Natural killer cell (primary cell): ENCODE data around the gene RAB3IL1. TPM values are rescaled to one million over a fixed set of nuclear protein-coding genes. Genes with fewer than 3 reads are reported as not detected.

Experiments used
- ATAC-seq, 3 donors: fragments of 150-1000 bp in 2 of 3; fragments of 200-7000 bp in 1 of 3; cut with Tn5 transposase; 1 replicate in 1 of 3; 2 replicates in 2 of 3; pipeline ENCODE4 v1.10.0; 2021; ENCODE audit warnings: mild to moderate bottlenecking in 2 of 3, moderate library complexity in 2 of 3
- DNase-seq, 2 donors: peaks; one replicate each; pipeline versions ENCODE4 v3.0.0 to v3.0.0-alpha.2; 2013 to 2021; ENCODE audit warnings: mixed read lengths in 1 of 2
- H3K27ac ChIP-seq: one replicate; pipeline ENCODE4 v1.5.1; 2013; ENCODE audit warnings: mild to moderate bottlenecking, low read length
- H3K27me3 ChIP-seq: one replicate; pipeline ENCODE4 v1.6.1; 2013; ENCODE audit warnings: low read length; ENCODE audit not compliant: control insufficient read depth, insufficient read depth
- H3K36me3 ChIP-seq: one replicate; pipeline ENCODE4 v1.6.1; 2013; ENCODE audit warnings: low read length; ENCODE audit not compliant: control insufficient read depth, insufficient read depth
- H3K4me1 ChIP-seq: one replicate; pipeline ENCODE4 v1.6.1; 2013; ENCODE audit warnings: low read length; ENCODE audit not compliant: control insufficient read depth, insufficient read depth
- H3K4me3 ChIP-seq: one replicate; pipeline ENCODE4 v1.5.1; 2013; ENCODE audit warnings: low read length
- H3K9me3 ChIP-seq: one replicate; pipeline ENCODE4 v1.6.1; 2013; ENCODE audit warnings: low read length; ENCODE audit not compliant: control insufficient read depth, insufficient read depth
- H3K27ac Mint-ChIP-seq, 2 donors: one replicate each; pipeline ENCODE4 v1.8.0; 2022; ENCODE audit warnings: mild to moderate bottlenecking in 2 of 2, mixed read lengths in 2 of 2, moderate library complexity in 1 of 2
- H3K27me3 Mint-ChIP-seq, 2 donors: one replicate each; pipeline ENCODE4 v1.8.0; 2022; ENCODE audit warnings: low read depth in 2 of 2, mixed read lengths in 2 of 2
- H3K36me3 Mint-ChIP-seq: one replicate; pipeline ENCODE4 v1.8.0; 2022; ENCODE audit warnings: mixed read lengths
- H3K4me1 Mint-ChIP-seq, 2 donors: one replicate each; pipeline ENCODE4 v1.8.0; 2022; ENCODE audit warnings: mixed read lengths in 2 of 2
- H3K4me3 Mint-ChIP-seq: one replicate; pipeline ENCODE4 v1.8.0; 2022; ENCODE audit warnings: mild to moderate bottlenecking, moderate library complexity, mixed read lengths
- H3K9me3 Mint-ChIP-seq, 2 donors: one replicate each; pipeline ENCODE4 v1.8.0; 2022; ENCODE audit warnings: mixed read lengths in 2 of 2
- CTCF ChIP-seq: fragments of 200-600 bp; IDR thresholded peaks from one replicate; pipeline ENCODE4 v1.8.0; 2022; ENCODE audit warnings: antibody characterized with exemption
- WGBS: methylation state at CpG from one replicate; pipeline ENCODE4 v1.1.7; 2013; ENCODE audit warnings: missing lambda C conversion rate; ENCODE audit not compliant: insufficient coverage; 5-methylcytosine and 5-hydroxymethylcytosine counted together
- intact Hi-C: fragments of 100-400 bp; cut with micrococcal nuclease; formaldehyde crosslinking; loops from one replicate; pipeline ENCODE4 v1.14.2; 2022
- total RNA-seq, 4 donors: library from RNA; stranded (reverse); fragments of 120-200 nt in 1 of 4; gene quantifications; one replicate each; pipeline versions ENCODE4 v1.2.3 to v1.2.4, GENCODE V29; 2013 to 2022

Gene RAB3IL1
- total RNA-seq, 3 donors from 2014 or later (not counting 1 experiment from before 2014, with no cell fraction given): not detected

GRCh38 chr11:61918938-61919704 is 1.8 kb upstream of the RAB3IL1 start:
- H3K27ac ChIP-seq: no peak overlapping the region
- H3K36me3 ChIP-seq: no peaks in the 10 kb centered on the region
- intact Hi-C loops: no loop called here
- H3K4me3 Mint-ChIP-seq: no peak overlapping the region
- H3K27me3 Mint-ChIP-seq: peaks cover 39 to 52% of the 10 kb centered on the region in 2 donors
- TF ChIP-seq CTCF: no peak
- H3K4me3 ChIP-seq: no peak overlapping the region
- peaks cover 5 to 9% of the 10 kb centered on the region in 2 donors for H3K4me1 Mint-ChIP-seq
- 91% methylated on average over 6 of the region's 6 CpGs for WGBS
- H3K36me3 Mint-ChIP-seq: no peaks in the 10 kb centered on the region
- H3K4me1 ChIP-seq: peaks cover 13% of the 10 kb centered on the region
- no peaks in the 10 kb centered on the region for H3K9me3 ChIP-seq
- no peak overlapping the region for H3K27ac Mint-ChIP-seq
- no peaks in the 10 kb centered on the region for H3K9me3 Mint-ChIP-seq
- peaks cover 16% of the 10 kb centered on the region for H3K27me3 ChIP-seq
- DNase-seq (no peak), ATAC-seq (no peak)

- DNase-seq (peak in 1 of 2 donors; percentile 2), ATAC-seq (no peak)
- Mint-ChIP-seq H3K4me3 (peak overlapping the region; percentile 58), H3K9me3 (no peaks in the 10 kb centered on the region), H3K4me1 (peaks cover 5 to 9% of the 10 kb centered on the region in 2 donors), H3K36me3 (no peaks in the 10 kb centered on the region), H3K27ac (no peak overlapping the region), H3K27me3 (peaks cover 38 to 52% of the 10 kb centered on the region in 2 donors)
- Histone ChIP-seq H3K4me1 (peaks cover 13% of the 10 kb centered on the region), H3K9me3 (no peaks in the 10 kb centered on the region), H3K27me3 (peaks cover 16% of the 10 kb centered on the region), H3K27ac (no peak overlapping the region), H3K4me3 (no peak overlapping the region), H3K36me3 (no peaks in the 10 kb centered on the region)
- no peak for TF ChIP-seq CTCF
- 86% methylated on average over 14 of the region's 14 CpGs for whole genome bisulfite sequencing
- intact Hi-C loops: no loop called here
Observed at GRCh38 chr11:61918251-61918937, 1.0 kb upstream of the RAB3IL1 start.

- Histone ChIP-seq H3K36me3 (no peaks in the 10 kb centered on the region), H3K9me3 (no peaks in the 10 kb centered on the region), H3K4me3 (no peak overlapping the region), H3K27ac (no peak overlapping the region), H3K27me3 (peaks cover 16% of the 10 kb centered on the region), H3K4me1 (peaks cover 12% of the 10 kb centered on the region)
- DNase-seq: peak in 1 of 2 donors; percentile 12
- Mint-ChIP-seq H3K4me3 (no peak overlapping the region), H3K36me3 (no peaks in the 10 kb centered on the region), H3K27ac (no peak overlapping the region), H3K4me1 (peaks cover 5 to 15% of the 10 kb centered on the region in 2 donors), H3K9me3 (no peaks in the 10 kb centered on the region), H3K27me3 (peaks cover 38 to 59% of the 10 kb centered on the region in 2 donors)
- no peak for TF ChIP-seq CTCF
- peak in 1 of 3 donors; percentile 15 for ATAC-seq
- WGBS: 7% methylated on average over 31 of the region's 32 CpGs
- intact Hi-C loops: no loop called here
Observed at GRCh38 chr11:61916737-61917333, 531 bp downstream of the RAB3IL1 start.
